Measurements from ENCODE around the gene HOXA3. TPM values are rescaled to one million over a fixed set of nuclear protein-coding genes. Genes with fewer than 3 reads are reported as not detected.

HOXA3 gene
- total and polyA plus RNA-seq, 2 of the 8 experiments (the other 6 are each of a cell fraction or from before 2014, with no cell fraction given) = not detected

GRCh38 chr7:27157702-27158431 is 5.5 kb upstream of the HOXA3 start:
- Histone ChIP-seq H2BK120ac (replicated peaks; ENCODE audit: low read depth, low read length) (no peak overlapping the region), H4K91ac (replicated peaks; ENCODE audit: insufficient read length, low read length) (no peak overlapping the region), H4K20me1 (replicated peaks in 1 of 2; ENCODE audit: control insufficient read depth in 1 of 2, insufficient read depth in 2 of 2, low read length in 2 of 2) (peaks cover 22 to 35% of the 10 kb centered on the region in 2 experiments), H3K4me2 (ENCODE audit: insufficient read depth in 1 of 2, low read depth in 2 of 2, low read length in 2 of 2) (no peak overlapping the region; a peak in 1 of 4 replicates), H2AFZ (ENCODE audit: low read length) (no peak overlapping the region), H4K5ac (ENCODE audit: insufficient read length, low read depth, low read length) (no peak overlapping the region), H3K79me1 (ENCODE audit: low read depth, low read length) (no peaks in the 10 kb centered on the region), H3K4me3 (ENCODE audit: extremely low read depth in 1 of 4, insufficient read depth in 2 of 4, low read depth in 3 of 4, low read length in 4 of 4) (no peak overlapping the region), H3K23ac (ENCODE audit: insufficient read length) (no peak overlapping the region), H3K4ac (replicated peaks; ENCODE audit: insufficient read length, low read depth, low read length) (no peak overlapping the region), H2BK5ac (ENCODE audit: low read depth, low read length) (no peak overlapping the region), H3K4me1 (replicated peaks in 1 of 4; ENCODE audit: control insufficient read depth in 3 of 4, insufficient read depth in 4 of 4, low read length in 3 of 4) (peaks cover 0 to 2% (median 0%) of the 10 kb centered on the region in 4 experiments; a peak in 3 of 7 replicates), H3K79me2 (ENCODE audit: control insufficient read depth in 1 of 2, insufficient read depth in 2 of 2, low read length in 2 of 2) (no peaks in the 10 kb centered on the region), H3K9ac (replicated peaks in 1 of 4; ENCODE audit: extremely low read depth in 1 of 4, low read depth in 3 of 4, low read length in 3 of 4) (no peak overlapping the region), H4K8ac (ENCODE audit: extremely low read depth, insufficient read depth, low read length) (no peak overlapping the region), H2BK15ac (ENCODE audit: low read length) (no peak overlapping the region), H2AK5ac (ENCODE audit: low read depth, low read length) (no peak overlapping the region), H3K56ac (replicated peaks; ENCODE audit: insufficient read length, low read depth, low read length) (no peak overlapping the region), H3K36me3 (ENCODE audit: control insufficient read depth in 2 of 4, insufficient read depth in 4 of 4, low read length in 3 of 4) (peaks cover 0 to 24% (median 0%) of the 10 kb centered on the region in 4 experiments; a peak in 1 of 8 replicates), H2BK12ac (ENCODE audit: low read depth, low read length) (no peak overlapping the region), H3K23me2 (ENCODE audit: low read depth, low read length) (no peaks in the 10 kb centered on the region), H3K27me3 (replicated peaks in 1 of 4; ENCODE audit: control insufficient read depth in 3 of 4, extremely low read depth in 1 of 4, insufficient read depth in 3 of 4, low read length in 3 of 4) (peaks cover 98 to 100% (median 99%) of the 10 kb centered on the region in 4 experiments), H3K27ac (ENCODE audit: low read depth, low read length) (no peak overlapping the region), H3K18ac (ENCODE audit: extremely low read depth, low read length) (no peak overlapping the region), H2BK20ac (ENCODE audit: low read length) (no peak overlapping the region), H3K9me3 (ENCODE audit: insufficient read depth in 2 of 2, low read depth in 1 of 2, low read length in 1 of 2) (peaks cover 0 to 10% of the 10 kb centered on the region in 2 experiments; a peak in 1 of 4 replicates), H3K14ac (ENCODE audit: insufficient read length) (no peak overlapping the region)
- FAIRE-seq = no peak
- CTCF ChIA-PET (ENCODE audit: partially characterized antibody) = interaction anchor here (1.1 to 2.0 kb wide), 11 partner anchors 8 to 52 kb away, joined by 3 to 16 read pairs (median 5); partner anchors contain the start of gene HOXA5
- peak in 1 of 2 experiments; percentile 47 for DNase-seq (ENCODE audit: low read depth in 1 of 2, low spot score in 2 of 2)
- POLR2A ChIA-PET (ENCODE audit: partially characterized antibody) = no interaction called here
- TF ChIP-seq CBX8 (IDR thresholded peaks at IDR 0.05; ENCODE audit: borderline replicate concordance, low read depth, low read length) (0 out of 2 replicates have a peak, but pooled peaks have one; percentile 32), RNF2 (IDR thresholded peaks at IDR 0.05; ENCODE audit: borderline replicate concordance, low read depth, low read length, missing control alignments, poor library complexity, severe bottlenecking) (peak; percentile 68), SUZ12 (IDR thresholded peaks at IDR 0.05; ENCODE audit: low read length) (peak; percentile 69), TAF1 (IDR thresholded peaks at IDR 0.05; ENCODE audit: low read depth, low read length) (no peak), EZH2 (IDR thresholded peaks at IDR 0.05; ENCODE audit: low read depth, low read length, severe bottlenecking) (peak; percentile 81), TCF12 (IDR thresholded peaks at IDR 0.05; ENCODE audit: low read depth, low read length) (no peak), EP300 (IDR thresholded peaks at IDR 0.05; ENCODE audit: borderline replicate concordance in 1 of 2, low read depth in 2 of 2, low read length in 2 of 2) (no peak)
- 25% methylated on average over 22 of the region's 30 CpGs; no CpG with 5 or more reads in 1 of the 2 experiments for WGBS, 2 experiments (ENCODE audit: extremely low coverage in 1 of 2, insufficient coverage in 1 of 2, insufficient read length in 1 of 2, insufficient replicate concordance in 2 of 2, low coverage in 1 of 2, low lambda C conversion rate in 2 of 2, missing lambda C conversion rate in 1 of 2)
